Stimulated activated naive CD8-positive, alpha-beta T cell treated with anti-CD3 and anti-CD28 coated beads, Interleukin-15, amount 100 ng/mL, for 72 hours (primary cell): ENCODE data around the gene LHPP.

Experiments used
- ATAC-seq: fragments of 150-1000 bp; cut with Tn5 transposase; 2 replicates; pipeline ENCODE4 v1.10.0; 2021; ENCODE audit warnings: mild to moderate bottlenecking, moderate library complexity
- DNase-seq, 2 donors: peaks; one replicate each; pipeline ENCODE4 v3.0.0; 2021 to 2022
- H3K27ac Mint-ChIP-seq, 2 donors: one replicate each; pipeline ENCODE4 v1.8.0; 2022; ENCODE audit warnings: mild to moderate bottlenecking in 2 of 2, mixed read lengths in 2 of 2, moderate library complexity in 2 of 2
- H3K27me3 Mint-ChIP-seq: one replicate; pipeline ENCODE4 v1.8.0; 2022; ENCODE audit warnings: mixed read lengths
- H3K4me1 Mint-ChIP-seq: one replicate; pipeline ENCODE4 v1.8.0; 2022; ENCODE audit warnings: mild to moderate bottlenecking, mixed read lengths
- H3K4me3 Mint-ChIP-seq, 2 donors: one replicate each; pipeline ENCODE4 v1.8.0; 2022; ENCODE audit warnings: mild to moderate bottlenecking in 2 of 2, mixed read lengths in 2 of 2, moderate library complexity in 1 of 2
- H3K9me3 Mint-ChIP-seq, 2 donors: one replicate each; pipeline ENCODE4 v1.8.0; 2022; ENCODE audit warnings: mixed read lengths in 2 of 2

Gene LHPP

GRCh38 chr10:124461642-124462347, at the start of gene LHPP:
TSS of gene LHPP (plus strand) at chr10:124461823. CDS start at chr10:124461863, 40 bp downstream.
- DNase-seq = peak; percentile 87 to 89
- peak within 1 kb of the TSS; percentile 86 to 92 for H3K4me3 Mint-ChIP-seq
- peaks cover 18% of the 10 kb centered on the region for H3K27me3 Mint-ChIP-seq
- H3K4me1 Mint-ChIP-seq = peaks cover 37% of the 10 kb centered on the region
- peaks cover 0 to 4% of the 10 kb centered on the region in 2 donors for H3K9me3 Mint-ChIP-seq
- ATAC-seq = peak; percentile 99
- peak within 1 kb of the TSS; percentile 95 to 97 for H3K27ac Mint-ChIP-seq

- Mint-ChIP-seq H3K27me3 (peaks cover under 1% of the 10 kb centered on the region), H3K27ac (no peak overlapping the region), H3K4me1 (peaks cover 16% of the 10 kb centered on the region), H3K4me3 (no peak overlapping the region), H3K9me3 (no peaks in the 10 kb centered on the region)
- ATAC-seq (no peak), DNase-seq (no peak)
Measured at GRCh38 chr10:124414076-124414475, 47.5 kb upstream of the LHPP start.

GRCh38 chr10:124415210-124415609, 46.4 kb upstream of the LHPP start:
- ATAC-seq (no peak), DNase-seq (no peak)
- Mint-ChIP-seq H3K27me3 (peaks cover 10% of the 10 kb centered on the region), H3K9me3 (no peaks in the 10 kb centered on the region), H3K4me1 (peaks cover 22% of the 10 kb centered on the region), H3K27ac (no peak overlapping the region), H3K4me3 (no peak overlapping the region)

- ATAC-seq (no peak), DNase-seq (no peak)
- Mint-ChIP-seq H3K27me3 (peaks cover 18% of the 10 kb centered on the region), H3K9me3 (no peaks in the 10 kb centered on the region), H3K4me3 (peak overlapping the region; percentile 35 to 39), H3K27ac (no peak overlapping the region), H3K4me1 (peaks cover 22% of the 10 kb centered on the region)
Measured at GRCh38 chr10:124416733-124417132, 44.9 kb upstream of the LHPP start.

- ATAC-seq (peak; percentile 60), DNase-seq (peak; percentile 60 to 61)
- Mint-ChIP-seq H3K4me1 (peaks cover 22% of the 10 kb centered on the region), H3K27me3 (peaks cover 26% of the 10 kb centered on the region), H3K4me3 (peak overlapping the region; percentile 87 to 88), H3K27ac (peak overlapping the region; percentile 12 to 82), H3K9me3 (no peaks in the 10 kb centered on the region)
Measured at GRCh38 chr10:124417895-124418725, 43.5 kb upstream of the LHPP start.

GRCh38 chr10:124418726-124419501, 42.7 kb upstream of the LHPP start, which contains the start of gene OAT:
TSS of gene OAT (minus strand) at chr10:124418923. CDS start at chr10:124412171, 6,752 bp downstream.
- peak within 1 kb of the TSS; percentile 59 to 82 for H3K27ac Mint-ChIP-seq
- DNase-seq (peak; percentile 94 to 96), ATAC-seq (peak; percentile 96)
- H3K27me3 Mint-ChIP-seq = peaks cover 27% of the 10 kb centered on the region
- peak within 1 kb of the TSS; percentile 87 to 88 for H3K4me3 Mint-ChIP-seq
- H3K9me3 Mint-ChIP-seq = no peaks in the 10 kb centered on the region
- peaks cover 22% of the 10 kb centered on the region for H3K4me1 Mint-ChIP-seq

GRCh38 chr10:124419635-124420034, 42.0 kb upstream of the LHPP start:
- ATAC-seq (no peak), DNase-seq (peak in 1 of 2 donors; percentile 14)
- Mint-ChIP-seq H3K4me1 (peaks cover 22% of the 10 kb centered on the region), H3K4me3 (peak overlapping the region; percentile 87 to 88), H3K27ac (no peak overlapping the region), H3K9me3 (no peaks in the 10 kb centered on the region), H3K27me3 (peaks cover 35% of the 10 kb centered on the region)

GRCh38 chr10:124420254-124420653, 41.4 kb upstream of the LHPP start:
- peaks cover 35% of the 10 kb centered on the region for H3K27me3 Mint-ChIP-seq
- no peak for DNase-seq
- H3K4me1 Mint-ChIP-seq = peaks cover 22% of the 10 kb centered on the region
- ATAC-seq = no peak
- no peaks in the 10 kb centered on the region for H3K9me3 Mint-ChIP-seq
- H3K27ac Mint-ChIP-seq = no peak overlapping the region
- H3K4me3 Mint-ChIP-seq = no peak overlapping the region

GRCh38 chr10:124422742-124423141, 38.9 kb upstream of the LHPP start:
- H3K27me3 Mint-ChIP-seq = peaks cover 44% of the 10 kb centered on the region
- no peak overlapping the region for H3K27ac Mint-ChIP-seq
- no peak overlapping the region for H3K4me3 Mint-ChIP-seq
- H3K9me3 Mint-ChIP-seq = no peaks in the 10 kb centered on the region
- ATAC-seq (no peak), DNase-seq (no peak)
- H3K4me1 Mint-ChIP-seq = peaks cover 11% of the 10 kb centered on the region

- ATAC-seq (no peak), DNase-seq (no peak)
- Mint-ChIP-seq H3K9me3 (no peaks in the 10 kb centered on the region), H3K27me3 (peaks cover 51% of the 10 kb centered on the region), H3K4me3 (no peak overlapping the region), H3K27ac (no peak overlapping the region), H3K4me1 (peaks cover 8% of the 10 kb centered on the region)
Measured at GRCh38 chr10:124423813-124424212, 37.8 kb upstream of the LHPP start.

- no peak for DNase-seq
- Mint-ChIP-seq H3K27ac (no peak overlapping the region), H3K27me3 (peaks cover 39% of the 10 kb centered on the region), H3K9me3 (no peaks in the 10 kb centered on the region), H3K4me3 (no peak overlapping the region), H3K4me1 (no peaks in the 10 kb centered on the region)
- no peak for ATAC-seq
Measured at GRCh38 chr10:124425227-124425962, 36.2 kb upstream of the LHPP start.

- ATAC-seq = no peak
- Mint-ChIP-seq H3K9me3 (no peaks in the 10 kb centered on the region), H3K27me3 (peaks cover 32% of the 10 kb centered on the region), H3K27ac (peak overlapping the region; percentile 6 to 81), H3K4me1 (no peaks in the 10 kb centered on the region), H3K4me3 (no peak overlapping the region)
- DNase-seq = no peak
Measured at GRCh38 chr10:124428207-124428777, 33.3 kb upstream of the LHPP start.

GRCh38 chr10:124429576-124429975, 32.0 kb upstream of the LHPP start:
- Mint-ChIP-seq H3K27me3 (peaks cover 25% of the 10 kb centered on the region), H3K27ac (no peak overlapping the region), H3K4me1 (no peaks in the 10 kb centered on the region), H3K4me3 (no peak overlapping the region), H3K9me3 (no peaks in the 10 kb centered on the region)
- DNase-seq (no peak), ATAC-seq (no peak)

GRCh38 chr10:124430077-124430476, 31.5 kb upstream of the LHPP start:
- Mint-ChIP-seq H3K9me3 (no peaks in the 10 kb centered on the region), H3K4me1 (no peaks in the 10 kb centered on the region), H3K27me3 (peaks cover 24% of the 10 kb centered on the region), H3K4me3 (no peak overlapping the region), H3K27ac (no peak overlapping the region)
- ATAC-seq (no peak), DNase-seq (no peak)
